ENCODE data around the gene PDE6B.
A peak's percentile ranks its signal among the peaks of the same experiment; 100 is the strongest.
"Not testable (repeated sequence)": the region's sequence is repeated elsewhere in the genome, so short reads cannot be mapped to it uniquely, and the experiment has no call there.

The PDE6B gene

DNA sequence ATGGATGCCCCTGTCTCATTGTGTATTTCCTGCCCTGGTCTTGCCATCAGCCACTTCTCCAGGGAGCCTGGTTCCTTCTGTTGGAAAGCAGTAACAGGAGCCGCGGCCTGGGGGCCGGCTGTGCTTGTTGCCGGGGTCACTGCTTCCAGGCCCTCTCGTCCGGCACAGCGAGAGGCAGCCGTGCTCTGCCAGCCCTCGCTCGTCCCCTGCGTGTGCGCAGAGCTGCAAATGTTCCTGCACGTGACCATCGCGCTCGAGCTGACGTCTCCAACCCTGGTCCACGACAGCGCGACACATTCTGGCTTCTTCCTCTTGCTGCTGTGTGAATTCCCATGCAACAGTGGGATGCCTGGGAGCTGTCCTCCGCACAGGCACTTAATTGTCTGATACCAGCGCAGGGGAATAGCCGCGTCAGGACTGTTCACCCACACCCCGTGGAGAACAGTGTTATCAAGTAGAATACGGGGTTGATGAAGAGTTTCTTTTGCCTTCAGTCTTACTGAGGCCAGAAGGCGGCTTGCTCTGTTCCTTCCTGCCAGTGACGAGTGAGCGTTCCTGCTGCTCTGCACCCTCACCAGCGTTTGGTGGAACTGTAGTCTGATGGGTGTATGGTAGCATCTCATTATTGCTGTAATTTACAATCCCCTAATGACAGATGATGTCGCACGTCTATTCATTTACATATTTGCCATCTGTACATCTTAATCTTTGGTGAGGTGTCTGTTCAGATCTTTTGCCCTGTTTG is 12.3 kb downstream of the PDE6B start:
- DNase-seq: no peak

DNA sequence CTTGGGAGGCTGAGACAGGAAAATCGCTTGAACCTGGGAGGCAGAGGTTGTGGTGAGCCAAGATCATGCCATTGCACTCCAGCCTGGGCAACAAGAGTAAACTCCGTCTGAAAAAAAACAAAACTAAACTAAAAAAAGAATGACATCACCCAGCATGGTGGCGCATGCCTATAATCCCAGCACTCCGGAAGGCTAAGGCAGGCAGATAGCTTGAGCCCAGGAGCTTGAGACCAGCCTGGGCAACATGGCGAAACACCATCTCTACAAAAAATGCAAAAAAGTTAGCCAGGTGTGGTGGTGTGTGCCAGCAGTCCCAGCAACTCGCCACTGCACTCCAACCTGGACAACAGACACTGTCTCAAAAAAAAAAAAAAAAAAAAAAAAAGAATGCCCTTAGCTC is 17.0 kb downstream of the PDE6B start:
- DNase-seq: not testable (repeated sequence)

DNA sequence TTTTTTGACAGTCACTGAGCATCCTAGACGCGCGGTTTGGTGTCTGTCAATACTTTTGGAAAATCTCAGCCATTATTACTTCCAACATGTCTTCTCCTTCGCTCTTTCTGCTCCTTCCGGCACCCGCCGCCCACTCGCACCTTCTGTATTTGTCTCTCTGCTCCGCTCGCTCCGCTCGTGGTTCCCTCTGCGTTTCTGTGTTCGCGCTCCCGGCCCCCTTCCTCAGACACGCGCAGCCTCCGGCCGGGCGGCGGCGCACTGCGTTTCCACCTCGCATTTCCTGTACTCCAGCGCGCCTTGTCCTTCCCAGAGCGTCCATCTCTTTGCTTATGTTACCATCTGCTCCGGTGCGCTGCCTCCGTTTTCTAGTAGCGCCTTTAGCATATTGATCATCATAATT is 21.1 kb downstream of the PDE6B start:
- peak in 1 of 2 donors; percentile 8 for DNase-seq

DNA sequence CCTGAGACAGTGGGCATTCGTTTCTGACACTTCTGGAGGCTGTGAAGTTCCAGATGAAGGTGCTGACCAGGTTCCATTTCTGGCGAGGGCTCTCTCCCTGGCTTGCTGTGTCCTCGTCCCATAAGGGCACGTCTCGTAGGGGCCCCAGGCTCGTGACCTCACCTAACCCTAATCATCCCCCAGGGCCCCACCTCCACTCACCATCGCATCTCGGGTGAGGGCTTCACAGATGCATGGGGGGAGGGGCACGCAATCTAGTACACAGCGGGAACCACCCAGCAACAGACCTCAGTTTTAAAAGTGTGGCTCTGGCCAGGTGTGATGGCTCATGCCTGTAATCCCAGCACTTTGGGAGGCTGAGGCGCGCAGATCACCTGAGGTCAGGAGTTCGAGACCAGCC is 22.1 kb downstream of the PDE6B start:
- DNase-seq: no peak

DNA sequence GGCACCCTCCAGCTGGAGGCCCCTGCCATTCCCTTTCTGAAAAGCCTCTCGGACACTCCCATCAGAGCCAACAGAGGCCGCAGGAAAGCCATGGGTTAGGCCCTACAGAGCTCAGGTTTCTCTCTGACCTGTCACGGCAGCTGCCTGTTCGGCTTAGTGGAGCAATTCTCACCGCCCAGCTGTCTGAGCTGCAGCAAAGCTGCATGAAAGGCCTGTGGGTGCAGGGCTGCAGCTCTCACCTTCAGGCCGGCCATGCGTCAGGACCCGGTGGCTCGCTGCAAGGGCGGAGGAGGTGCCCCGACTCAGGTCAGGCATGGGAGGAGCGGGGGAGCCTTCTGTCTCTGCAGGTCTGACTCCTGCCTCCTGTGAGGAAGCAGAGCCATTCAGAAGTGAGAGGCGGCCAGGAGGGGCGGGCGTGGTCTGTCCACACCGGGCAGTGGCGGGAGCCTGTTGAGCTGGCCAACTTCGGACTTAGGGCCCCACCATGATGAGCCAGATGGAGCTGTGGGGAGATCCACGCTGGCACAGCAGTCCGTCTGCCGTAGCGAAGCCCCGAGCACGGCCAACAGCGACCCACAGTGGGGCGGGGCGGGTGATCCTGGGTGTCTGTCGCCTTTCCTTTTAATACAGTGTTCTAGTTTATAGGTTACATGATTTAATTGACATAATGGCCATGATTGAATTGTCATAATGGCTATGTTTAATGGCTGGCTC is 23.4 kb downstream of the PDE6B start:
- no peak for DNase-seq

DNA sequence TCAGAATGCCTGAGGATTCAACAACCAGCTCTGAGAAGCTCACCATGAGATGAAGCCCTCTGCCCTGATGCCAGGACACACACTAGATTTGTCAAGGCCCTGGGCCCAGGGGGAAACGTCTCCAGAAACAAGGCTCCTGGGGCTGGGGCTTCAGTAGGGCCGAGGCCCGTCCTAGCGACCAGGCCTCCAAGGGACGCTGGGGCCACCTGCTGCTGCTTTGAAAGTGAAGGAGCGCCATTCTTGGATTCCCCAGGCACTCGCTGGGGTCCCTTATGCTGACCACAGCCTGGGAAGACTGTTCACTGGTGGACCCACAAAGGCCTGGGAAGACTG is 23.9 kb downstream of the PDE6B start:
- no peak for DNase-seq

DNA sequence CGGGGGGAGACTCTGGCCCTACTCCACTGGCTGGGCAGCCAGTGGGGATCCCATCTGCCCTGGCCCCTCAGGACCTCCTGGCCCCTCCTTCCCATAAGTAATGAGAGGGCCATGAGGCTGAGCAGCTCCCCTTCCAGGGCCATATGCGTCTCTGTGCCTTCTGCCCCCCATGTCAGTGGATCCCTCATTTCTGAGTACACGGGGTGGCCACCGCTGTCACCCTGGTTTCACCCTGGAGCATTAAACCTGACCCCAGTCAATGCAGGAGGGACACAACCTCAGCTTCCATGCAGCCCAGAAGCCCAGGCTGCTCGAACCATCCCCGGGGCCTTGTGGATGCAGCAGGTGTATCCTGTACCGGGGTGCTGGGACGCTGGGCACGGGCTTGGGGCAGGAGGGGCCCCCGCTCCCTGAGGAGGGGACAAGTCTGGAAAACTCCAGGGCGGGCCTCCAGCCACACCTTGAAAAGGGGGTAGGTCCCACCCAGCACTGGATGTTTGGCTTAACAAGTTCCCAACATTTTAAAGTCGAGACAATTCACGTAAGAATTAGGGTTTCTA is 24.5 kb downstream of the PDE6B start:
- no peak for DNase-seq

DNA sequence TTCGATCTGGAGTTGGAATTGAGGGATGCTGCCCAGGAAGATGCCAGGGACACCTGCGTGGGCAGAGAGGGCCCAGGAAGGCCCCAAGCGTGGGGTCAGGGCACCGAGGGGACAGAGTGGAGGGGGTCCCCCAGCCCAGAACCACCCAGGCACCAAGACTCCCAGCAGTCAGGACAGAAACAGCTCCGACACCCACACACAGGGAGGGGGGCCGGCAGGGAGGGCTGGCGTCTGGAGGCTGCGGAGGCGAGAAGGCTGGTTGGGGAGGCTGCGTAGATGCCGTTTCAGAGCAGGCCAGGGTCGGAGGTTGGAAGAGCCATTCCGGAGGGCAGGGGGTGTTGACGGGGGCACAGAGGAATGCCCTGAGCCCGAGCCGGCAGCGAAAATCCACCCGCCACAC is 25.1 kb downstream of the PDE6B start:
- no peak for DNase-seq

DNA sequence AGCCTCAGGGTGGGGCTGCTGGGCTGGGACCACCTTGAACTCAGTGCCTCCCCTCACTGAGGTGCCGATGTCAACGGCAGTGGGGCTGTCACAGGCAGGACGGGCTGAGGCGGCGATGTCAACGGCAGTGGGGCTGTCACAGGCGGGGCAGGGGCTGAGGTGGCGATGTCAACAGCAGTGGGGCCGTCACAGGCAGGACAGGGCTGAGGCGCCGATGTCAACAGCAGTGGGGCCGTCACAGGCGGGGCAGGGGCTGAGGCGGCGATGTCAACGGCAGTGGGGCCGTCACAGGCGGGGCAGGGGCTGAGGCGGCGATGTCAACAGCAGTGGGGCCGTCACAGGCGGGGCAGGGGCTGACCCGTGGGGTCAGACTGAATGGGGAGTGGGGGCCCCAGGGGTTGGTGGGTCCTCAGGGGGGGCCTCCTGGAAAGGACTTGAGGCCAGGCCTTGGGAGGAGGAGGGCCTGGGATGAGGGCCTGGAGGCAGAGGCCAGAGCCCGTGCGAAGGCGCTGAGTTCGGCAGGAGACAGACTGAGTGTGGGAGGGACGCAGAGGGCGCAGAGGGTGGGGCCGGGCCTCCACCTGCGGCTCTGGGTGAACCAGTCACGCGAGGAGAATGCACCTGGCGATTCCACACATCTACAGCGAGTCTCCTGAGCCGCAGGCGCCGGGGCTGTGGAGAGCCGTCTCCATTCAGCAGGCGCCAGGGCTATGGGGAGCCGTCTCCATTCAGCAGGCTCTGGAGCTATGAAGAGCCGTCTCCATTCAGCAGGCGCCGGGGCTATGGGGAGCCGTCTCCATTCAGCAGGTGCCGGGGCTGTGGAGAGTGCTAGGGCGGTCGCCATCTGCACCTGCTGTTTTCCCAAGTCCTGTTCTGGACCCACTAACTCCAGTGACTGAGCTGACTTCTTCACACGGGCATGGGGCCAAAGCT is 25.8 kb downstream of the PDE6B start:
- no peak for DNase-seq

DNA sequence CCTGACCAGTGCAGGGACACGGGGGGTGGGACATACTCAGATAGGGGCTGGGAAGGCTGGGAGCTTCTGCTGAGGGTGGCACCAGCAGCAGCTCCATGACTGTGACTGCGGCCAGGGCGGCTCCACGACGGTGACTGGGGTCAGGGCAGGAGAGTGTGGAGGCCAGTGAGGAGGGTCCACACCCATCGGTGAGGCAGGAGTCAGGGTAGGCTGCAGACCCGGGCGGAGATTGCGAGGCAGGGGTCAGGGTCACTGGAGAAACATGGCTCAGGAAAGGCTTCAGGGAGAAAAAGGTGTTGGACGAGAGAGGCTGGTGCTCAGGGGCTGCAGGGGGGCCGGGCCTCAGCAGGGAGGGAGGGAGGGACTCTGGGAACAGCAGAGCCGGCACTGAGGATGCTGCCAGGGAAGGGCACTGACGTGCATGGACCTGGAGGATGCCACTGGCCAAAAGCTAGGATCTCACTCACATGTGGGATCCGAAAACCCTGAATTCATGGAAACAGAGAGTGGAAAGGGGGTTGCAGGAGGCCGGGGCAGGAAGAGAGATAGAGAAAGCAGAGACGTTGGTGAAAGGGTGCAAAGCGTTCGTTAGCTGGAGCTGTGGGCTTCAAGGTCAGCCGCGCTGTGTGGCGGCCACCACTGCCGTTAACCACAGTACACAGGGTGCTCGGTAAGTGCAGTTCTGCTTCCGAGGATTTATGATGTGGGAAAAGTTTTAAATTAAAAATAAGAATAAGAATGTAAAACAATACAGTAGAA is 26.7 kb downstream of the PDE6B start:
- no peak for DNase-seq

DNA sequence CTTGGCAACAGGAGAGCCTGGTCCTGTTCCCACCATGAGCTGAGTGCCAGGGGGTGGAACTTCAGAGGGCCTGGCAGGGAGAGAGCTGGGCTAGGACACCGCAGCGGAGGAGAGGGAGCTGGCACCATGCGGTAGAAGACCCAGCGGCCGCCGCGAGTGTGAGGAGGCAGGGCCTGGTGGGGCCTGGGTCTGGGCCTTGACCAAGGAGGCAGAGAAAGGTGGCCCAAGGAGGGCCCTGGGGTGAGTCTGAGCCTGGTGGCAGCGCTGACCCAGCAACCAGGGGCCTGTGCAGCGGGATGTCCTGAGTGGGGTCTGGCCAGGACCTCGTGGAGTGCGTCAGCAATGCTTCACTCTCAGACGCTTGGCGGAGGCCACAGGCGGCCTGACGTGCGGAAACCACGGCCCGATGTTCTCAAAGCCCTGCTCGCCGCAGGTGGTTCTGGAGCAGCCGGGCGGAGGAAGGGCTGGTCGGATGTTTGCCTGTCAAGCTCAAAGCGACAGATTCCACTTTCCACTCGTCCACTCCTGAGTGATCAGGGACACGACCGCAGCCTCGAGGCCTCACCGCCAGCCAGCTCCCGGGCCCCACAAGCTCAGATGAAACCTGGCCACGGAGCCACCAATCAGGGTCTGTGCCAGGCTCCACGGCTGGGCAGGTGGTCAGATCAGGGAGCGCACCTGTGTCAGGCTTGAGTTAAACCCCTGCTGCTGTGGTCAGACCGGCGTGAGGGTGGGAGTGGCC is 27.9 kb downstream of the PDE6B start:
- no peak for DNase-seq

DNA sequence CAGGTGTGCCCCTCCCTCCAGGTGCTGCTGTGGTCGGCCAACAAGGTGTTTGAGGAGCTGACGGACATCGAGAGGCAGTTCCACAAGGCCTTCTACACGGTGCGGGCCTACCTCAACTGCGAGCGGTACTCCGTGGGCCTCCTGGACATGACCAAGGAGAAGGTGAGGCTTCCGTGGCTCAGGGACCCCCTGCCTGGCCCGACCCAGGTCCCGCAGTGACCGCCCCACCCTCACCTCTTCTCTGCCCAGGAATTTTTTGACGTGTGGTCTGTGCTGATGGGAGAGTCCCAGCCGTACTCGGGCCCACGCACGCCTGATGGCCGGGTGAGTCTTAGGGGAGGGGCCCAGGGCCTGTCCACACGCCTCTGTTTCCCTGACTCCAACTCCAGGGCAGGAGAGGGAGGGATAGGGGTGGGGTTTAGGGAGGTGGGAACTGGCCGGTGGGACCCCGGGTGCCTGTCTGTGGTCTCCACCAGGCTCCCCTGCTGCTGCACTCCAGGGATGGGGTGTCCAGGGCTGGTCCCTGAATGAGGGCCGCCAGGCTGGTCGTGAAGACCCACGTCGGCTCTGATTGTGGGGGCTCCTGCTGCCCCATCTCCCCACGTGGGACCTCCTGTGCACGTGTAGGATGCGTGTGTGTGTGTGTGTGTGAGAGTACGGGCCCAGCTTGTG is 28.6 kb downstream of the PDE6B start:
- DNase-seq: no peak

DNA sequence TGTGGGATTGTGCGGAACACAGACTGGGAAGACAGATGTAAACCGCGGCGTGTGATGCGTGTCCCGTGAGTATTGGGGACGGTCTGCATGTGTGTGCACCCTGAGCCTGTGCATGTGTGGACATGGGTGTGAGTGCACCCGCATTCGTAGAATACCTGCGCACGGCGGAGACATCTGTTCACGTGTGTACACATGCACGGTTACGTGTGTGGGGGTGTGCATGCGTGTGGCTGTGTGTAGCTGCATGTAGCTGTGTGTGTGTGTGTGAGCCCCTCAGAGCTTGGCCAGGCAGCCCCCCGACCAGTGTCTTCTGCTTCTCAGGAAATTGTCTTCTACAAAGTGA is 29.1 kb downstream of the PDE6B start:
- no peak for DNase-seq

DNA sequence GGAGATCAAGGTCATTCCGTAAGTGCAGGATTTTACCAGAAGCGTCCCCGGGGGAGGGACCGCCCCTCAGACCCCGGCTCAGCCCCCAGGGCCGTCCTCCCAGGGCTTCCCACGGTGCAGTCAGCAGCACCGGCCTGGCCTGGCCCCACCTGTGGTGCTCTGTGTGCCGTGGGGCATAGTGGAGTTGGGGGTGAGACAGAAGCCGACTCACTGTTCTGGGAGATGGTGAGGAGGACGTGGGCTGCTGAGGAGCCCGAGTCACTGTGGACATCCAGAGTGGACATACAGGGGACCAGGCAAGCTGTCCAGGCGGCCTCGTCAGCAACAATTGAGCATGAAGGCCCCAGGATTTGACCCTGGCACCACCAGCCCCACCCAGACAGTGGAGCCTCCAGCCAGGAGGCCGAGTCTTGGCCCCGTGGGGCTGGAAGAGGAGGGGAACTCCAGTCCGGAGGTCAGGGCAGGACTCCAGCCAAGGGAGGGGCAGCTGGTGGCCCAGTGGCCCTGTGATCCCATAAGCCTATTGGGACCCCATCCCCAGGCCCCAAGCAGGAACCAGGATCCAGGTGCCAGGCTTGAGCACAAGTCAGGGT is 29.6 kb downstream of the PDE6B start:
- DNase-seq: no peak

DNA sequence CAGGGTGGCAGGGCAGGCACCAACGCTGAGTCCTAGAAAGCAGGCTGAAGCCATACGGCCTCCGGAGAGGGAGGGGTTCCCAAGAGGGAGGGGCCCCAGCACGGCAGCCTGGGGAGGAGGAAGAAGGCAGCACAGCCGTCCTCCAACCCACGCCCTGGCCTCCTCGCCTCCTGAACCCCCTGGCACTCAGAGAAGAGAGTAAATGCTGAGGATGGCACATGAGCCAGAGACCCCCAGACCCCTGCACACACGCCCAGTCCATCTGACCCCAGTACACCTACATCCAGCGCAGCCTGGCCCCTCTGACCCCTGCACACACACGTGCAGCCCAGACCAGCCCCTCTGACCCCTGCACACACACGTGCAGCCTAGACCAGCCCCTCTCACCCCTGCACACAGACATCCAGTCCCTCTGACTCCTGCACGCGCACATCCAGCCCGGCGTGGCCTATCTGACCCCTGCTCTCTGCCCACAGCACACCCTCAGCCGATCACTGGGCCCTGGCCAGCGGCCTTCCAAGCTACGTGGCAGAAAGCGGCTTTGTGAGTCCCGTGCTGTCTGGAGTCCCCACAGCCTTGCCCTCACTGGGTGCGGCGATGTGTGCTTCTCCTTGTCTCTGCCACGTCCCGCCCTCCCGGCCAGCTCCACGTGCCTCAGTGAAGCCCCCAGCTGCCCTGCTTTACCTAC is 30.2 kb downstream of the PDE6B start:
- DNase-seq: no peak

DNA sequence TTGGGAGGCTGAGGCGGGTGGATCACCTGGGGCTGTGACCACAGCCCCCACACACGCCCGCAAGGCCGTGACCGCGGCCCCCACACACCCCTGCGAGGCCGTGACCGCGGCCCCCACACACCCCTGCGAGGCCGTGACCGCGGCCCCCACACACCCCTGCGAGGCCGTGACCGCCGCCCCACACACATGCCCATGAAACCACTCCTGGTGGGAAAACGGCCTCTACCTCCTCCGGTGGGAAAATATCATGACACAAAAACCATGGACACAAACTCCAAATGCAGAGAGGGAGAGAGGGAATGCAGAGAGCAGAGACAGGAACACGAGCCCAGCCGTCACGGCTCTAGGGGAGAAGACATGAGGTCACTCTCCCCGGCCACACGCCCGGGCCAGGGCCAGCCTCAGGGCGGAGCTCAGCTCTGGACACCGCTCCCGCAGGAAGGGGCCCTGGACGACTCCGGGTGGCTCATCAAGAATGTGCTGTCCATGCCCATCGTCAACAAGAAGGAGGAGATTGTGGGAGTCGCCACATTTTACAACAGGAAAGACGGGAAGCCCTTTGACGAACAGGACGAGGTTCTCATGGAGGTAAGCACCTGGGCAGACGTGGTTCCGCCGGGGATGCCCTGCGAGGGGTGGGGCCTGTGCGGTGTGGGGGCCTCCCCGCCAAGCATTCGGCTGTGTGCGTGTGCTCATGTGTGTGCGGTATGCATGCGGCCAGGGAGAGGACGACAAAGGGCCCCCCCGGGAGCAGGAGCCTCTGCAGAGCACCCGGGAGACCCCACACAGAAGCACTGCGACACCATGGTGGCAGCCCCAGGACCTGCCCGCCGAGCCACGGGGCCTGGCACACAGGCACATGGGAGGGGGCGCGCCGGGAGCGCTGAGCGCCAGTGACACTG is 31.3 kb downstream of the PDE6B start:
- DNase-seq: no peak

DNA sequence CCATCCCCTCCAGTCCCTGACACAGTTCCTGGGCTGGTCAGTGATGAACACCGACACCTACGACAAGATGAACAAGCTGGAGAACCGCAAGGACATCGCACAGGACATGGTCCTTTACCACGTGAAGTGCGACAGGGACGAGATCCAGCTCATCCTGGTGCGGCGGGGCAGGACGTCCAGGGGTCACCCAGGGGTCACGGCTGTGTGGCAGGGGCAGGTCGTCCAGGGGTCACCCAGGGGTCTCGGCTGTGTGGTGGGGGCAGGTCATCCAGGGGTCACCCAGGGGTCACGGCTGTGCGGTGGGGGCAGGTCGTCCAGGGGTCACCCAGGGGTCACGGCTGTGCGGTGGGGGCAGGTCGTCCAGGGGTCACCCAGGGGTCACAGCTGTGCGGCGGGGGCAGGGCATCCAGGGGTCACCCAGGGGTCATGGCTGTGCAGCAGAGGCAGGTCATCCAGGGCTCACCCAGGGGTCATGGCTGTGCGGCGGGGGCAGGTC is 32.0 kb downstream of the PDE6B start:
- DNase-seq: no peak

DNA sequence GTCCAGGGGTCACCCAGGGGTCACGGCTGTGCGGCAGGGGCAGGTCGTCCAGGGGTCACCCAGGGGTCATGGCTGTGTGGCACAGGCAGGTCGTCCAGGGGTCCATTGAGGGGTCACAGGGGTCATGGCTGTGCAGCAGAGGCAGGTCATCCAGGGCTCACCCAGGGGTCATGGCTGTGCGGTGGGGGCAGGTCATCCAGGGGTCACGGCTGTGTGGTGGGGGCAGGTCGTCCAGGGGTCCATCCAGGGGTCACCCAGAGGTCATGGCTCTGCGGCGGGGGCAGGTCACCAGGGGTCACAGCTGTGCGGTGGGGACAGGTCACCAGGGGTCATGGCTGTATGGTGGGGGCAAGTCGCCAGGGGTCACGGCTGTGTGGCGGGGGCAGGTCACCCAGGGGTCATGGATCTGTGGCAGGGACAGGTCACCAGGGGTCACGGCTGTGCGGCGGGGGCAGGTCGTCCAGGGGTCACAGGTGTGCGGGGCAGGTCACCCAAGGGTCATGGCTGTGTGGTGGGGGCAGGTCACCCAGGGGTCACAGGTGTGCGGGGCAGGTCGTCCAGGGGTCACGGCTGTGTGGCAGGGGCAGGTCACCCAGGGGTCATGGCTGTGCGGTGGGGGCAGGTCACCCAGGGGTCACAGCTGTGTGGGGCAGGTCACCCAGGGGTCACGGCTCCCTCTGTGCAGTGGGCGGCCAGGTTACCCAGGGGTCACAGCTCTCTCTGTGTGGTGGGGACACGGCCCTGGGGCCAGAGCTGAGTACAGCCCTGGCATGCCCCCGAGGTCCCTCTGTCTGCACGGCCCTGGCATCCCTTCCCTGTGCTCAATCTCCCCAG is 32.7 kb downstream of the PDE6B start:
- DNase-seq: no peak

All from CD4-positive, alpha-beta T cell treated with Interferon alpha-2 for 1 hour (primary cell).